Measurements from ENCODE around the gene GARIN6.
A peak's percentile ranks its signal among the peaks of the same experiment; 100 is the strongest.
"Not testable (repeated sequence)": the region's sequence is repeated elsewhere in the genome, so short reads cannot be mapped to it uniquely, and the experiment has no call there.

GARIN6 gene

DNA sequence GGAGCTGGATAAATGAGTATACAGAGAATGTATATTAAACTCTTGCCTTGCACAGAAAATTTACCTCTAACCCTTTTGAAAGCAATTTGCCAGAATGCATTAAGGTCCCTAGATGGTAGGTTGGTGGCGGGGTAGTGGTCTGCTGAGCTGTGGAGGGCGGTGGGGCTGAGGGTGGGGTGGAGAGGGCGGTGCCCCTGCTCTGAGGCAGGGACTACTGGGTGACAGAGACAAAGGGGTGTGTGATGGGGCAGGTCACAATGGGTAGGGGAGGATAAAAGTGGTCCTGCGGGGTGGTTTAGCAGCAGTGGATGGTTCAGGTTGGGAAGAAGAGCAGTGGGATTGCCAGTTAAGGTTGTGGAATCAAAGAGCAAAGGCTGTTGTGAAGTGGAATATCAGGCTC is at the start of gene GARIN6:
Gene GARIN6 (plus strand): TSS at position 301 of the 400 bp plus-strand sequence. CDS start 422 bp downstream, outside the sequence.
- FAIRE-seq: no peak

DNA sequence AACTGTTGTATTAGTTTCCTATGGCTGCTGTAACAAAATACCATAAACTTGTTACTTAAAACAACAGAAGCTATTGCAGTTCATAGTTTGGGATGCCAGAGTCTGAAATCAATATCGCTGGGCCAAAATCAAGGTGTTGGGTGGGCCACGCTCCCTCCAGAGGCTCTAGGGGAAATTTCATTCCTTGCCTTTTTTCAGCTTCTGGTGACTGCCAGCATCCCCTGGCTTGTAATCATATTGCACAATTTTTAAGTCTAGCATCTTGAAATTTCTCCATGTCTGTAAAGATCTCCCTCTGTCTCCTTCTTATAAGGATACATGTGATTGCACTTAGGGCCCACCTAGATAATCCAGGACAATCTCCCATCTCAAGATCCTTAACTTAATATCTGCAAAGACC is 48.8 kb upstream of the GARIN6 start:
- no peak for FAIRE-seq

- no peak for FAIRE-seq
Measured at GRCh38 chr12:99600388-99600787, 47.2 kb upstream of the GARIN6 start.

DNA sequence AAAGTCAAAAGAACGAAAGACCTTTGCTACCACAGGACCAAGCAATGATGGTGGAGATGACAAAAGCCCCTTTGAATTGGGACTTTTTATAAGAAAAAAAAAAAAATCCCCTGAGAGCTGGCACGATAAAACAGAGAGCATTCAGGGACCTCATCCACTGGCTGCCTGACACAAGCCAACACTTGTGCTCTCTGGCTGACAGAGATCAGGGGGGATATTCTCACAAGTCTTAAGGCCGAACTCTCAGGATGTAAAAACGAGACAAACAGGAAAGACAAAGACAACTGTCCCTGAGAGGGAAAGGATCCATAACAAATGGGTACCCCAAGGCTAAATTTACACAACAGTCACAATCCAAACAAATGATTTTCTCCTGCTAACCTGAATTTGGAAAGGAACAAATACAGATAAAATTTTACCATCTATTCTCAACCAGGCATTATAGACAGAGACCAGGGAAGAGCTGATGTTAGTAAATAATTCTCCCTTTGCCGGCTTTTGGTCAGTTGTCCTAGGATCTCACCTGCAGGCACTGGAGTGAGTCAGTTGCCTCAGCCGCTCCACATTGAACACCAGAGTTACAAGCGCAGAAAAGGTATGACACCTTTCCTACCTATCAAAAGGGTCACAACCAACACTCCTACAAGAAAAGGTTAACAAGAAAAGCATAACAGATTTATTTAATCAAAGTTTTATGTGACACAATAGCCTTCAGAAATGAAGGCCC is 37.9 kb upstream of the GARIN6 start:
- no peak for FAIRE-seq

GRCh38 chr12:99611117-99611516 is 36.4 kb upstream of the GARIN6 start:
- FAIRE-seq: no peak

DNA sequence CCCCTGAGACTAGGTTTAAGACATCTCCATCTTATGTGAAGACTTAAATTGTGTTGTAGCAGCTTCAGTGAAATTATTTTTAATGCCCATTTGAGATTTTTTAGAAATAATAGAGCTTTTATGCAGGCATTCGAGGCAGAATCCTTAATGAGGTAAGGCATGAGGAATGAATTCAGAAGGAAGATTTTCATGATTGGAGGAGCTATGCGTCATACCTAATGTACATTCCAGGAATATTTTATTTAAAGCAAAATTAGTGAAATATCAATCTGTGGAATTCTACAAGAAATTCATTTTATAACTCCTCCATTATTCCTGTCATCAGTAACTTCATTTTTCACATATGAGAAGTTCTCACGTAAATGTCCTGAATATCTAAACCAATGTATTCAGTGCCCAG is 36.0 kb upstream of the GARIN6 start:
- FAIRE-seq: no peak

GRCh38 chr12:99618657-99619056 is 28.9 kb upstream of the GARIN6 start:
- FAIRE-seq: no peak

GRCh38 chr12:99619389-99620158 is 28.0 kb upstream of the GARIN6 start:
- FAIRE-seq: no peak

DNA sequence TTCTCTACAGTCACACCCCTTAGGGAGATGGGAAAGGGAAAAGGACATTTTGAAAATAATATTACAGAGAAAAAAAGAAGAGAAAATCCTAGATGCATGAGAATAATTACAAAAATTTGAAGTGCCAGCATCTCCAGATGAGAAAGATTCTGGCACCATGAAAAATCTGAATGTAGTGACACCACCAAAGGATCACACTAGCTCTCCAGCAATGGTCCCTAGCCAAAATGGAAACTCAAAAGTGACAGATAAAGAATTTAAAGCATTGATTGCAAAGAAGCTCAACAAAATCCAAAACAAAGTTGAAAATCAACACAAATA is 27.4 kb upstream of the GARIN6 start:
- FAIRE-seq: no peak

- FAIRE-seq: not testable (repeated sequence)
Measured at GRCh38 chr12:99624591-99624990, 23.0 kb upstream of the GARIN6 start.

- no peak for FAIRE-seq
Measured at GRCh38 chr12:99627459-99627858, 20.1 kb upstream of the GARIN6 start.

- FAIRE-seq: no peak
Measured at GRCh38 chr12:99644629-99645028, 2.9 kb upstream of the GARIN6 start.

GRCh38 chr12:99648183-99648582 is 630 bp downstream of the GARIN6 start:
- no peak for FAIRE-seq

DNA sequence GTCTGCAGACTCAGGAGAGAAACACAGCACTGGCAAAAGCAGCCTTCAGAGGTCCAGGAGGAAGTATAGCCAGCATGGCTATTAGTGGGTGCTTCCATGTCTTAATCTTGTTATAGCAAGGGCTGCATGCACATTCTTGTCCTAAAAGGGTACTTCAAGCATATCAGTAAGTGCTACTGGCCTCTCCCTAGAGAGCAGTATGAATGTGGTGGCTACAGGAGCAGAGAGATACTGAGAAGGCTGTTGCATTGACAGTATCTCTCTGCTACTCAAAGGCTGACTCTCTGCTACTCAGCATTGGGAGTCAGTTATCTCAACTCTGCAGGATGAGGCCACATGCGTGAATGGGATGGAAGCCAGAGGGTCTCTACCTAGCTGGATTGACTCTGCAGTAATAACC is 2.0 kb downstream of the GARIN6 start:
- no peak for FAIRE-seq

GRCh38 chr12:99658671-99659349 is 11.3 kb downstream of the GARIN6 start:
- peak; percentile 73 for FAIRE-seq

DNA sequence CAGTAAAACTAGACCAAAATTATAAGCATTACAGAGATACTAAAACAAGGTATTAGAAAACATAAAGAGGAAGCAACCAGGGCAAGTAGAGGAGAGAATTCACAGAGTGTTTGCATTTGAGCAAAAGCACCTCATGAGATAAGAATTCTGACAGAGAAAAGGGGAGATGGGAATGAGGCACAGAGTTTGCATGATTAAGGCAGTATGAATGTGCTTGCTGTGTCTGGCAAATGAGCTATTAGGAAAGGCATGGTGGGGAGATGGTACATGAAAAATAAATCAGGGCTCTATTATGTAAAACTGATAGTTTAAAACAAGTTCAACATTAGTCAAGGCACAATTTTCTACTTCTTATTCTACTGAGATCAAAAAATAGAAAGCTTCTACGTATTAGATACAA is 23.1 kb downstream of the GARIN6 start:
- no peak for FAIRE-seq

- FAIRE-seq: no peak
Measured at GRCh38 chr12:99680276-99680675, 32.7 kb downstream of the GARIN6 start.

- no peak for FAIRE-seq
Measured at GRCh38 chr12:99686142-99686541, 38.6 kb downstream of the GARIN6 start.

- no peak for FAIRE-seq
Measured at GRCh38 chr12:99695050-99695449, 47.5 kb downstream of the GARIN6 start.

Measured in G401.6 (cell line).